Brain pericyte (primary cell): ENCODE measurements around the gene PLP2.

ENCODE experiments used
- DNase-seq: peaks from one replicate; pipeline ENCODE4 v3.0.0-alpha.2; 2012; ENCODE audit warnings: low read depth, low spot score

PLP2 gene

GRCh38 chrX:49209434-49210251 is 37.9 kb downstream of the PLP2 start:
- DNase-seq: no peak

GRCh38 chrX:49210406-49210805 is 38.7 kb downstream of the PLP2 start:
- no peak for DNase-seq

- DNase-seq: no peak
These were observed 39.4 kb downstream of the PLP2 start for GRCh38 chrX:49211074-49211473.

GRCh38 chrX:49212209-49212608 is 40.5 kb downstream of the PLP2 start:
- DNase-seq: no peak

DNA sequence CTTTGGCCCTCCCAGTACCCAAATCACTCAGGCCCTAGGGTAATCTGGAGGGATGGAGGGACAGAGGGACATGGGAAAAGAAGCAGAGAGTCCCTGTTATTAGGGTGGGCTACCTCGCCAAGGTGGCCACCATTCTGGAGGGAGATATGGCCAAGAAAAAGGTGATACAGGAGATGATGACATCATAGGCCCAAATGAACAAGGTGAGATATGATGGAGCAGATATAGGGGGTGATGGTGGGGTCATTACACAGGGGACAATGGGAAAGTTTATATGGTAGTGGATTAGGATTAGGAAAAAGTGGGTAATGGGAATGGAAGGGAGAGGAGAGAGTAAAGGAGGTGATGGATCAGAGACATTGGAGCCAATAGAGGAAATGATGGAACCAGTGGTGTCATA is 41.2 kb downstream of the PLP2 start:
- DNase-seq: no peak

DNA sequence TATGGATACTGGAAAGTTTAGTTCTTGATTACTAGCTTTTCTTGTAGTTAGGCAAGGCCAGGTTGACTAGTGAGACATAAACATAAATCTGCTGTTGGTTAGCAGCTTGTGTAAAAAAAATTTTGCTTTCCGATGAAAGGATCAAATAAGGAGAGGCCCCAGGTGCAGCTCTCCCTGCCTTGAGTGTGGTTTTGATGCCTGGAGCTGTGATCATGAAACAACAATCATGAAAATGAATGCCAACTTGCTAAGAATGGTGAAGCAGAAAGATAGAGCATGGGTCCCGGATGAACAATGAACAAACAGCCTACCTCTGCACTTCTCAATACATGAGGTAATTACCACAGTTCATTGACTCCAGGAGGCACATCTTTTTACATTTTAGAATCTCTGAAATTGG is 42.7 kb downstream of the PLP2 start:
- no peak for DNase-seq

- no peak for DNase-seq
These were observed 43.4 kb downstream of the PLP2 start for GRCh38 chrX:49214996-49215526.

DNA sequence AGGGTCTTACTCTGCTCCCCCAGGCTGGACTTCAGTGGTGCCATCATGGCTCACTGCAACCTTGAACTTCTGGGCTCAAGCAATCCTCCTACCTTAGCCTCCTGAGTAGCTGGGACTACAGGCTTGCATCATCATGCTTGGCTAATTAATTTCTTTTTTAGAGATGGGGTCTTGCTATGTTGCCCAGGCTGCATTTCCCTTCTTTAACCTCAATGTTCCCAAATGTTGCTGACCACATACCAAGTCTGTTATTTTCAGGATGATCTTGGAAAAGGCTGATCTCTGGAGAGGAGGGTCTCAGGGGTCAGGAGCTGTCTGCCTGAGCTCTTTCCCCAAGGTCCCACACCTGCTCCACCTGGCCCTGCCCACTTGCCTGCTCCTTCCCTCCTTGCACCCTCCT is 48.4 kb downstream of the PLP2 start:
- DNase-seq: no peak

GRCh38 chrX:49221868-49222267 is 50.2 kb downstream of the PLP2 start:
- DNase-seq: no peak
